Measurements from ENCODE around the gene MTA3.
A peak's percentile ranks its signal among the peaks of the same experiment; 100 is the strongest.
"Not testable (repeated sequence)": the region's sequence is repeated elsewhere in the genome, so short reads cannot be mapped to it uniquely, and the experiment has no call there.

Gene MTA3

DNA sequence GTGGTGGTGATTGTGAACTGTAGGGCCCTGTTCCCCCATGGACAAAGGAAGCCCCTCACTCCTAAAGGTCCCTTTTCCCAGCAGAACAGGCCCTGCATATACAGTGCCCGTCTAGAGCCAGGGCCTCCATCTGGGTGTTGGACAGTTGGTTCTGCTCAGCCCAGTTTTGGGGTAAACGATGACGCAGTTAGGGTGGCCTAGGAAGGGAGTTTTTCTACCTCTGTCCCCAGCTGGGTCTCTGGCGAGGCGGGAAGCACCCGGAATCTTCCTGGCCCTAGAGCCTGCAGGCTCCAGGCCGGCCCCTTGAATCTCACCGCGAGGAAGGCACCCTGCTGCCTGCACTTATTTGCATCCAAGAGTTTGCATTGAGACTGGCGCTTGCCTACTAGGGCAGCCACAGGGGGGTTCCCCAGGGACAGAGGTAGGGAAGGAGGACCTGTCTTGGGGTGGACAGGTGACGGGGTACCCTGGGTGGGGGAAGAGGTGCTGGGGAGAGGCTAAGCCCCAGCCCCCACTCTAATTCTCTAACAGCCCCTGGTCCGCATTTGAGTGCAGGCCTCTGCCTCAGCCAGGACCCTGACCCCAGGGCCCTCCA is 529 bp upstream of the MTA3 start:
- no peak for DNase-seq

DNA sequence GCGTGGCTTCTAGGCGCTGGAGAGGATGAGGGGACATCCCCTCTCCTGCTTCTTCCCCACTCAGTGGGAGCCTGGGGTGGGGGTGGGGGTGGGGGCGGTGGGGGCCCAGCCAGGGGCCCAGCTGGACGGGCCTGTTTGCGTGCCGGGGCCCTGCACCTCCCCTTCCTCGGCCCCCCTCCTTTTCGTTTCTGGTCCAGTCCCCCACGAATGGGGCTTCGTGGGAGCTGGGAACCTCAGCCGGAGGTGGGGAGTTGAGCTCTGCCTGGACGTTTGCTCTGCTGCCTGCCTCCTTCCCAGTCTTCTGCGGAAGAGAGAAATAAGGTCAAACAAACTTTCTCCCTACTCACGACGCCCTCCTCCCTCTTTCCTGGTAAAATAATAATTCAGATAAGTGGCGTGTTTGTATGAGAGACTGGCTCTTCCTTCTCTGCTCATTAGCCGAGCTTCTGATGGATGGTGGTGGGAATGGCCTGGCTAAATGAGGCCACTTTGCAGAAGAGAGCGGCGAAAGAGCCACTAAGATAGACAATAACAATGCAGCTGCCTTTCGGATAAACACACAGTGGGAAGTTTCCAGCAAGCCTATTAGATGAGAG is 782 bp downstream of the MTA3 start:
- DNase-seq: peak; percentile 15

DNA sequence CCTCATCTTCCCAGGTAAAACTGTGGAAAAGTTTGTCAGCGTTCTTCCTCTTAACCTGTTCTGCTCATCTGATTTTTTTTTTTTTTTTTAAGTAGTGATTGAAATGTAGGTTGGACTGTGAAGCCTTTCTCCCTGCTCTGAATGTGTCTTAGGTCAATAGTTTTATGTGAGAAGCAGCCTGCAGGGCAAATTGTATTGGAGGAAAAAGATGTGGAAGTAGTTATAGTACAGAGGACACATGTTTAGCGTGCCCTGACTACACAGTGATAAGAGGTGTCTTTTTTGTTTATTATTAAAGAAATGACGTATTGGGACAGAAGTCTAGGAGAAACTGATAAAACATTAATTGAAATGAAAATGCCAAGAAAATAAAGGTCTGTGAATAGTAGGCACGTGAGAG is 1.5 kb downstream of the MTA3 start:
- no peak for DNase-seq

DNA sequence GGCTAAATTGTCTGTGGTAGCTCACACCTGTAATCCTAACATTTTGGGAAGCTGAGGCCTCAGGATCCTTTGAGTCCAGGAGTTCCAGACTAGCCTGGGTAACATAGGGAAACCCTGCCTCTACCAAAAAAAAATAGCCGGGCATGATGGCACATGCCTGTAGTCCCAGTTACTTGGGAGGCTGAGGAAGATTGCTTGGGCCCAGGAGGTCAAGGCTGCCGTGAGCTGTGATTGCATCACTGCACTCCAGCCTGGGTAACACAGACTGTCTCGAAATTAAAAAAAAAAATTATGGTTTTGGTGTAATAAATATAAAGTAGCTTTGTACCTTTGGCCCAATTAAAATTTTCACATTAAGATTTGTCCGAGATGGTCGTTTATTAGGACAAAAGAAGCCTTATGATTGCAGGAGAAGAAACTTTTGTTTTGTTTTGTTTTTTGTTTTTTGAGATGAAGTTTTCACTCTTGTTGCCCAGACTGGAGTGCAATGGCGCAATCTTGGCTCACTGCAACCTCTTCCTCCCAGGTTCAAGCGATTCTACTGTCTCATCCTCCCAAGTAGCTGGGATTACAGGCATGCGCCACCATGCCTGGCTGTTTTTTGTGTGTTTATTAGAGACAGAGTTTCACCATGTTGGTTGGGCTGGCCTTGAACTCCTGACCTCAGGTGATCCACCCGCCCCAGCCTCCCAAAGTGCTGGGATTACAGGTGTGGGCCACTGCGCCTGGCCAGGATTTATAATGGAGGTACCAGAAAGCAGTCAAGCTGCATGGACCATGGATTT is 4.1 kb downstream of the MTA3 start:
- no peak for DNase-seq

DNA sequence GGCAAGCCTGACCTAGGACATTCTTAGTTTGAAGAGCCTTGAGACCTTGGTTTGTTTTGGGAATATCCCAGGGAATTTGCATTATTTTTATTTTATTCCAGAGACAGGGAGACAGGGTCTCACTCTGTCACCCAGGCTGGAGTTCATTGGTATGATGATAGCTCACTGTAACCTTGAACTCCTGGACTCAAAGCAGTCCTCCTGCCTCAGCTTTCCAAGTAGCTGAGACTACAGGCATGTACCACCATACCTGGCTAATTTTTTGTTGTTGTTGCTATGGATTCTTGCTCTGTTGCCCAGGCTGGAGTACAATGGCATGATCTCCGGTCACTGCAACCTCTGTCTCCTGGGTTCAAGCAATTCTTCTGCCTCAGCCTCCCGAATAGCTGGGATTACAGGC is 4.8 kb downstream of the MTA3 start:
- no peak for DNase-seq

DNA sequence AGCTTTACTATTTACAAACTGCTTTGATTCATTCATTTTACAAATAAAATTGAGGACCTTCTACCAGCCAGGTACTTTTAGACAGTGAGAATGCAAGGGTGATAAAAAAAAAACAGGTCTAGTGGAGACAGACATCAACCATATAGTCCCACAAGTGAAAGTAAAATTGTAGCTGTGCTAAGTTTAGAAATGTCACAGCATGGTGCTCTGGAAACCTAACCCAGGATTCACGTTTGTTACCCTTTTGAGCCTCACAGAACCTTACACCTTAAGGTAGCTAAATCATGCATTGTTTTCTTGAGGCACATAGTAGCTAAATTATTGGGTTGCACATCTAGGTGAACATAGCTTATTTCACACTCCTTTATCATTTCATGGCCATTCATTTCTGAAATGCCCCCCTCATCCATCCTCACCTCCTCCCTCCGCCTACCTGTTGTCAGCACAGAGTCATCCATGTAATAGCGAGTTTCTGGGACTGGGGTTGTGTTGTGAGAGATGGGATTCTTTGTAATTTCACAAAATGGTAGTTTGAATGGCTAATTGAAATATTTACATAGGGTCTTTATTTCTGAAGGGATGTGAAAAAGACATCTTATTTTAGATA is 7.1 kb downstream of the MTA3 start:
- no peak for DNase-seq

- DNase-seq: no peak
Measured at GRCh38 chr2:42578621-42579020, 10.2 kb downstream of the MTA3 start.

DNA sequence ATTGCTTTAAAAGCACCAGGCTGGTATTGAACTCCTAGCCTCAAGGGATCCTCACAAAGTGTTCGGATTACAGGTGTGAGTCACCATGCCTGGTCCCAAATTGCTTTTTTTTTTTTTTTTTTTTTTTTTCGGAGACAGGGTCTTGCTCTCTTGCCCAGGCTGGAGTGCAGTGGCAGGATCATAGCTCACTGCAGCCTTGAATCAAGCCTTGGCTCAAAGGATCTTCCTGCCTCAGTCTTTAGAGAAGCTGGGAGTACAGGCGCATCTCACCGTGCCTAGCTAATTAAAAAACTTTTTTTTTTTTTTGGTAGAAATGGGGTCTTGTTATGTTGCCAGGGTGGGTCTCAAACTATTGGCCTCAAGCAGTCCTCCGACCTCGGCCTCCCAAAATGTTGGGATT is 12.8 kb downstream of the MTA3 start:
- DNase-seq: no peak

GRCh38 chr2:42584628-42585027 is 16.2 kb downstream of the MTA3 start:
- not testable (repeated sequence) for DNase-seq

- DNase-seq: no peak
Measured at GRCh38 chr2:42585779-42586178, 17.3 kb downstream of the MTA3 start.

- no peak for DNase-seq
Measured at GRCh38 chr2:42587526-42588117, 19.2 kb downstream of the MTA3 start.

DNA sequence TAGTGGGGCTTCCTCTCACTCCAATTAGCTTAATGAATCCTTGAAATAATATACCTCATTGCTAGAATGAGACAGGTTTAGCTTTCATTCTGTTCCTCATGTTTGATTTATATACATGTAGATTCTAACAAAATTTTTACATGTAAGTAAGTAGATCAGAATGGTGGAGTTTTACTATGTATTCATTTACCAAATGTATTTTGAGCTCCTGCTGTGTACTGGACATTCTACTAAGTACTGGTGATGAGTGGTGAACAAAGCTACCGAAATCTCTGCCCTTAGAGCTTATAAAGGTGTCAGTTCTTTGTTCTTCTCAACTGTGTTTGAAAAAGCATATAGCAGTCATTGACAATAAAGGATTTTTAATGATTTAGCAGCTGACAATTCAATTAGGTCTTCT is 19.7 kb downstream of the MTA3 start:
- no peak for DNase-seq

DNA sequence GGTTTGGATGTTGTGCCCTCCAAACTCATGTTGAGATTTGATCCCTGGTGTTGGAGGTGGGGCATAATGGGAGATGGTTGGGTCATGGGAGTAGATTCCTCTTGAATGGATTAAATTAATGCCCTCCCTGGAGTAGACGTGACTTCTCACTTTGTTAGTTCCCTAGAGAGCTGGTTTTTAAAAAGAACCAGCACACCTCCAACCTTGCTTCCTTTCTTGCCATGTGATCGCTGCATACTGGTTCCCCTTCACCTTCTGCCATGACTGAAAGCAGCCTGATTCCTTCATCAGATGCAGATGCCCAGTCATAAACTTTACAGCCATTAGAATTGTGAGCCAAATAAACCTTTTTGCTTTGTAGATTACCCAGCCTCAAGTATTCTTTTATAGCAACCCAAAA is 21.7 kb downstream of the MTA3 start:
- DNase-seq: no peak

DNA sequence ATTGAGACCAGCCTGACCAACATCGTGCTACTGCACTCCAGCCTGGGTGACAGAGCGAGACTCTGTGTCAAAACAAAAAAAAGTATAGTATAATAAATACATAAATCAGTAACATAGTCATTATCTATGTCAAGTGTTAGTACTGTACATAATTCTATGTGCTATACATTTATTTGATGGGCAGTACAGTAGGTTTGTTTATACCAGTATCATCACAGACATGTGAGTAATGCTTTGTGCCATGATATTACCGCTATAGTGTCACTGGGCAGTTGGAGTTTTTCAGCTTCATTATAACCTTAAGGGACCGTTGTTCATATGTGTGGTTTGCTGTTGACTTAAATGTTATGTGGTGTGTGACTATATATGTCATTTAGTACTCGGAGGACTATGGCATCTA is 24.9 kb downstream of the MTA3 start:
- no peak for DNase-seq

DNA sequence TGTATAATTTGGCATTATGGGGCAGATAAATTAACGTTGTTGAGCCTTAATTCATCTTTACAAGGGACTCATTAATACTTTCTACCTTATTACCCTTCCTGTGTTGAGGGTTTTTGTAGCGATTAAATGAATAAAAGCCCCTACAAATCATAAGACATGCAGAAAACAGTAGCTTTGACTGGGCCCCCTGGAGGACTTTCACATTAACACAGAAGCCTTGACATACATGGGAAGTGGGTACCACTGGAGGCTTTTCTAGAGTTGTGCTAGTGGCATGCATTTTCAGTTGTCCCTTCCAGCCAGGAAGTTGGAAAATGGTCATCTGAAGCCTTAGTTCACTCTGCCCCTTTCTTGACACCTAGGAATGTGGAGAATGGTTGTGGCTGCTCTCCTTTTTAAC is 30.2 kb downstream of the MTA3 start:
- DNase-seq: no peak

DNA sequence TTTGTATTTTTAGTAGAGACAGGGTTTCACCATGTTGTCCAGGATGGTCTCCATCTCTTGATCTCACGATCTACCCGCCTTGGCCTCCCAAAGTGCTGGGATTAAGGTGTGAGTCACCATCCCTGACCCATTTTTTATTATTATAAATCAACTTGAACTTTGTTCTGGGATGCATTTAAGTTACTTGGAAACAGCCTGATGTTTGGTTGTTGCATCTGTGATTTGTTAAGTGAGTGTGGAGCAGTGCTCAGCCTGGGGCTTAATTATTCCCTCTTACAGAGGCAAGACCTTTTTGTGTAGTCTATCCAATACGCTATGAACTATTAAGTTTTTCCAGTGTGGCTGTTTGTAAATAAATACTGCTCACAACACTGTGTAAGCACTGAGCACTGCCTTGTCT is 32.6 kb downstream of the MTA3 start:
- no peak for DNase-seq

DNA sequence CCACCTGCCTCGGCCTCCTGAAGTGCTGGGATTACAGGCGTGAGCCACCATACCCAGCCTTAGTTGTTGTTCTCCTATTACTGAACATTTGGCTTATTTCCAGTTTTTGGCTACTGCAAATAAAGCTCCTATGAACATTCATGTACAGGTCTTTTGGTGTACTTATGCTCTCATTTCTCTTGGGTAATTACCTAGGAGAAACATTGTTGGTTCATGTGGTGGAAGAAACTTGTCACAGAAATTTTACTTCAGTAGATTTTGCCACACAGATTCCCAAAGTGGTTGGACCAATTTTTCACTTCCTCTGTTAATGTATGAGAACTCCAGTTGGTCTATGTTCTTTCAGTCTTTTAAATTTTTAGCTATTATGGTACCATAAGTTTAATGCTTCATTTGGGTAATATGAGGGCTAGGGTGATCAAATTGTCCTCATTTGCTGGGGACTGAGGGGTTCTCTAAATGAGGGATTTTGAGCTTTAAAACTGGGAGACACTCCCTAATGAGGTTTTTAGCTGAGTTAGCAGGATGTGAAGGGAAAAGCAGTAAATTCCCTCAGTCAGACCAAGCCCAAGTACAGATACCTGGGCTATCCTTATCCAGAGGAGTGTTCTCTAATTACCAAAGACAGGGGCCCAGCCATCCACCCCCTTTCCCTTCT is 33.9 kb downstream of the MTA3 start:
- no peak for DNase-seq

DNA sequence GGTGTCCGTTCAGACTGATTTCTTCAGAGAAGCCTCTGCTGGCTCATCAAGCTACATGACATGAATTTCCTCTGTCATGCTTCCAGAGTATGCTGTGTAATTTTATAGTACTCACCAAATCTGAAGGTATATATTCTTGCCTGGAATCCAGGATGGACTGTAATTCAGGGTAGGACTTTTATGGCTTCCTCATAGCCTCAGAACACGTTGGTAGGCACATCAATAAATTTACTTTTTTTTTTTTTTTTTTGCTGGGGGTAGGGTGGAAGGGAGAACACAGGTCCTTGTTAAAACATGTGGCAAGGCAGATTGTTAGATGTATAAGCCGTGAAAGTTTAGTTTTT is 34.4 kb downstream of the MTA3 start:
- DNase-seq: no peak

- not testable (repeated sequence) for DNase-seq
Measured at GRCh38 chr2:42604341-42604867, 36.0 kb downstream of the MTA3 start.

- not testable (repeated sequence) for DNase-seq
Measured at GRCh38 chr2:42606166-42606565, 37.7 kb downstream of the MTA3 start.

DNA sequence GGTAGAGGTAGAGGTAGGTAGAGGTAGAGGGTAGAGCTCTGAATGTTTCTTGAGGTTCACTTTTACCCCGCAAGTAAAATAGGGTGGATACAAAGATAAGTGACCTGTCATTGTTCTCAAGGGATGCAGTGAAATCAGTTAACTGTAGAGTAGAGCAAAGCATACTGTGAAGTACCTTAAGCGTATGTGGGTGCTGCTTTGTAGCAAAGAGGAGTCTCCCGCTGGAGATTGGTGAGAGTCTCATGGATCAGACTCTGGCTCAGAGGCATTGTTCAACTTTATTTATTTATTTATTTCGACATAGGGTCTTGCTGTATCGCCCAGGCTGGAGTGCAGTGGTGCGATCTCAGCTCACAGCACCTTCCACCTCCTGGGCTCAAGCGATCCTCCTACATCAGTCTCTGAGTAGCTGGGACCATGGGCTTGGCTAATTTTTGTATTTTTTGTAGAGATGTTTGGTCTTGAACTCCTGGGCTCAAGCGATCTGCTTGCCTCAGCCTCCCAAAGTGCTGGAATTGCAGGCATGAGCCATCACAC is 38.7 kb downstream of the MTA3 start:
- no peak for DNase-seq

DNA sequence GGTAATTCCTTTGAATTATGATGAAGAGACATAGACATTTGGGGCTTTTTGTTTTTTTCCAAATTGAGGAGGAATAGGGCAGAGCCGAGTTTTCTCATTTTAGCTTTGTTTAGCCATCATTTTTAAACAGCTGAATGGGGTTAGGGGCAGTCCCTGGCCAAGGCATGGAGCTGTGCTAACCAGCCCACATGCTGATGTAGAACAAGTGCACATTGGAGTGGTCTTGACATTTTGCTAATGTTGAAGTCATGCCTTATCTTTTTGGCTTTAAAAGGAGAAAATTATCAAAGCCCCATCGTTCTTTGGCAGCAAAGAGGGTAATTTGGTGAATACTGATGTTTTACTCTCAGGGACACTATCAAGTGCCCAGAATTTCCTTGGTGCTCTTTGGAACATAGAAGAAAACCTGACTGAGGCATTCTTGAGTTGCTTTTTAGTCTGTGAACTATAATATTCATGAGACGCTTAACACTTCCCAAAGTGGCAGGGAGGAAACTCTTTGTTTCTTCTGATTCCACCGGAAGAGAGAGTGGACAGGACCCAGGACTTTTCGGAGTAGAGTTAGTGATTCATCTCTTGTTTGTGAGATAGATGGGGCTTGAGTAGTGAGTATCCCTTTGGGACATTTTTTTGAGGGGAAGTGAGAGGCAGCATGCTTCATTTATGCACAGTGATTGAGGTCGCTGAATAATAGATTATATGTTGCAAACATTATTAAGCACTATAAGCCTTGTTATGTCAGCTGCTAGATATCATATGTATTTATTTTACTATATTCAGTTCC is 45.0 kb downstream of the MTA3 start:
- no peak for DNase-seq

All from NCI-H187 treated with DMSO at 0.1 percent for 48 hours (cell line).